ENCODE results near the gene FRMPD2.
"Not testable (repeated sequence)": the region's sequence is repeated elsewhere in the genome, so short reads cannot be mapped to it uniquely, and the experiment has no call there.

The FRMPD2 gene

GRCh38 chr10:48199580-48200377 lies 74.7 kb downstream of the FRMPD2 start:
- no peak for DNase-seq

GRCh38 chr10:48197236-48197899 lies 77.1 kb downstream of the FRMPD2 start:
- DNase-seq, result no peak

GRCh38 chr10:48195803-48196202 lies 78.7 kb downstream of the FRMPD2 start:
- no peak for DNase-seq

GRCh38 chr10:48194830-48195229 lies 79.7 kb downstream of the FRMPD2 start:
- DNase-seq, result no peak

GRCh38 chr10:48193556-48193955 lies 80.9 kb downstream of the FRMPD2 start:
- no peak for DNase-seq

- DNase-seq, result no peak
Measured at GRCh38 chr10:48192881-48193450, 81.5 kb downstream of the FRMPD2 start.

- DNase-seq, result no peak
Measured at GRCh38 chr10:48187713-48188485, 86.6 kb downstream of the FRMPD2 start.

GRCh38 chr10:48187126-48187525 lies 87.4 kb downstream of the FRMPD2 start:
- no peak for DNase-seq

GRCh38 chr10:48186264-48186804 lies 88.2 kb downstream of the FRMPD2 start:
- not testable (repeated sequence) for DNase-seq

GRCh38 chr10:48184224-48184623 lies 90.3 kb downstream of the FRMPD2 start:
- DNase-seq, result no peak

GRCh38 chr10:48172715-48173114 lies 101.8 kb downstream of the FRMPD2 start:
- not testable (repeated sequence) for DNase-seq

GRCh38 chr10:48160670-48161069 lies 113.8 kb downstream of the FRMPD2 start:
- DNase-seq, result peak; percentile 5

- not testable (repeated sequence) for DNase-seq
Measured at GRCh38 chr10:48160163-48160562, 114.3 kb downstream of the FRMPD2 start.

- DNase-seq, result not testable (repeated sequence)
Measured at GRCh38 chr10:48154211-48155140, 120.0 kb downstream of the FRMPD2 start.

- not testable (repeated sequence) for DNase-seq
Measured at GRCh38 chr10:48147643-48148042, 126.9 kb downstream of the FRMPD2 start.

- DNase-seq, result not testable (repeated sequence)
Measured at GRCh38 chr10:48143721-48144642, 130.5 kb downstream of the FRMPD2 start.

GRCh38 chr10:48140949-48141348 lies 133.5 kb downstream of the FRMPD2 start:
- not testable (repeated sequence) for DNase-seq

- not testable (repeated sequence) for DNase-seq
Measured at GRCh38 chr10:48139953-48140850, 134.3 kb downstream of the FRMPD2 start.

GRCh38 chr10:48128954-48129353 lies 145.5 kb downstream of the FRMPD2 start:
- not testable (repeated sequence) for DNase-seq
